MM.1S (cell line): ENCODE measurements around the gene HSP90AB1.
"Not testable (repeated sequence)": the region's sequence is repeated elsewhere in the genome, so short reads cannot be mapped to it uniquely, and the experiment has no call there.

Source experiments
- DNase-seq: peaks from one replicate; pipeline ENCODE4 v3.0.0-alpha.2; 2015
- H2AFZ ChIP-seq: fragments of 300-600 bp; sonication (generic); 2 replicates; pipeline ENCODE4 v1.6.0; 2016; ENCODE audit warnings: antibody characterized with exemption, low read length
- H3F3A ChIP-seq: fragments of 300-600 bp; sonication (generic); 2 replicates; pipeline ENCODE4 v1.6.1; 2016; ENCODE audit warnings: mild to moderate bottlenecking, antibody characterized with exemption, low read length, moderate library complexity, mixed read lengths; ENCODE audit not compliant: insufficient read depth
- H3K27ac ChIP-seq: fragments of 300-600 bp; sonication (generic); 2 replicates; pipeline ENCODE4 v1.5.1; 2016; ENCODE audit warnings: mild to moderate bottlenecking, low read length
- H3K27me3 ChIP-seq: fragments of 300-600 bp; sonication (generic); replicated peaks from 2 replicates; pipeline ENCODE4 v1.6.0; 2016; ENCODE audit warnings: low read length; ENCODE audit not compliant: insufficient read depth
- H3K36me3 ChIP-seq: fragments of 300-600 bp; sonication (generic); replicated peaks from 2 replicates; pipeline ENCODE4 v1.6.1; 2016; ENCODE audit warnings: mild to moderate bottlenecking, low read length, mixed read lengths; ENCODE audit not compliant: insufficient read depth
- H3K4me1 ChIP-seq: fragments of 300-600 bp; sonication (generic); 2 replicates; pipeline ENCODE4 v1.6.1; 2016; ENCODE audit warnings: low read length, mixed read lengths
- H3K4me2 ChIP-seq: fragments of 300-600 bp; sonication (generic); 2 replicates; pipeline ENCODE4 v1.6.0; 2016; ENCODE audit warnings: low read depth, low read length
- H3K4me3 ChIP-seq: fragments of 300-600 bp; sonication (generic); 2 replicates; pipeline ENCODE4 v1.5.1; 2016; ENCODE audit warnings: low read length, mixed read lengths
- H3K79me2 ChIP-seq: fragments of 300-600 bp; sonication (generic); 2 replicates; pipeline ENCODE4 v1.6.1; 2016; ENCODE audit warnings: mixed run types, low read length, mixed read lengths
- H3K9ac ChIP-seq: fragments of 300-600 bp; sonication (generic); 2 replicates; pipeline ENCODE4 v1.6.1; 2016; ENCODE audit warnings: low read length, mixed read lengths
- H3K9me2 ChIP-seq: fragments of 300-600 bp; sonication (generic); replicated peaks from 2 replicates; pipeline ENCODE4 v1.6.1; 2016; ENCODE audit warnings: mild to moderate bottlenecking, low read length, mixed read lengths; ENCODE audit not compliant: insufficient read depth
- H3K9me3 ChIP-seq: fragments of 300-600 bp; sonication (generic); replicated peaks from 2 replicates; pipeline ENCODE4 v1.6.1; 2016; ENCODE audit warnings: mild to moderate bottlenecking, low read length, mixed read lengths; ENCODE audit not compliant: insufficient read depth
- H4K20me1 ChIP-seq: fragments of 300-600 bp; sonication (generic); 2 replicates; pipeline ENCODE4 v1.6.1; 2016; ENCODE audit warnings: mild to moderate bottlenecking, low read length, moderate library complexity, mixed read lengths; ENCODE audit not compliant: insufficient read depth
- EZH2 ChIP-seq: fragments of 300-600 bp; sonication (generic); optimal IDR thresholded peaks from 2 replicates; pipeline ENCODE3; 2017; ENCODE audit warnings: low read depth, mild to moderate bottlenecking, antibody characterized with exemption, low read length, mixed read lengths
- EZH2phosphoT487 ChIP-seq: fragments of 300-600 bp; sonication (generic); IDR thresholded peaks from 2 replicates; pipeline ENCODE4 v1.6.1; 2018; ENCODE audit warnings: antibody characterized with exemption, low read length
- TF ChIP-seq, protein P1 (sequence below): fragments of 300-600 bp; sonication (generic); IDR thresholded peaks from 2 replicates; pipeline ENCODE4 v1.5.1; 2016; ENCODE audit warnings: antibody characterized with exemption, low read length, mixed read lengths

HSP90AB1 gene

DNA sequence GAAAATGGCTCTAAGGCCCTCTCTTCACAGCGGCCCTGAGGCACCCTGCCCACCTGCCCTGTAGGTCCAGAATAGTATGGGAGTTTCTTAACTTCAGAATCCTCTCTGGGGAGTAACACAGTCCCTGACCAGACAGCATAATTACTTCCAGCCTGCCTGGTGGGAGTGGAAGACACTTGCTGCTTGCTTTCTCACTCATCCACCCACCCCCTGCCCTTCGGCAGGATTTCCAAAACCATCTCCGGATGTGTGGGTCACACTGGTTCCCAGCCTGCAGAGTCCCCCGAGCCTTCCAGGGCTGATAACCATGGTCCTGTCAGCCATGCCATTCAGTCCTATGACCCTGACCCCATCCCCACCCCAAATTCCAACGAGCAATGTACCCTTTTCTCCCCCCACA is 18.1 kb upstream of the HSP90AB1 start:
- no peak for TF ChIP-seq EZH2phosphoT487
- no peak for TF ChIP-seq EZH2
- TF ChIP-seq, protein P1, sequence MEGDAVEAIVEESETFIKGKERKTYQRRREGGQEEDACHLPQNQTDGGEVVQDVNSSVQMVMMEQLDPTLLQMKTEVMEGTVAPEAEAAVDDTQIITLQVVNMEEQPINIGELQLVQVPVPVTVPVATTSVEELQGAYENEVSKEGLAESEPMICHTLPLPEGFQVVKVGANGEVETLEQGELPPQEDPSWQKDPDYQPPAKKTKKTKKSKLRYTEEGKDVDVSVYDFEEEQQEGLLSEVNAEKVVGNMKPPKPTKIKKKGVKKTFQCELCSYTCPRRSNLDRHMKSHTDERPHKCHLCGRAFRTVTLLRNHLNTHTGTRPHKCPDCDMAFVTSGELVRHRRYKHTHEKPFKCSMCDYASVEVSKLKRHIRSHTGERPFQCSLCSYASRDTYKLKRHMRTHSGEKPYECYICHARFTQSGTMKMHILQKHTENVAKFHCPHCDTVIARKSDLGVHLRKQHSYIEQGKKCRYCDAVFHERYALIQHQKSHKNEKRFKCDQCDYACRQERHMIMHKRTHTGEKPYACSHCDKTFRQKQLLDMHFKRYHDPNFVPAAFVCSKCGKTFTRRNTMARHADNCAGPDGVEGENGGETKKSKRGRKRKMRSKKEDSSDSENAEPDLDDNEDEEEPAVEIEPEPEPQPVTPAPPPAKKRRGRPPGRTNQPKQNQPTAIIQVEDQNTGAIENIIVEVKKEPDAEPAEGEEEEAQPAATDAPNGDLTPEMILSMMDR, result no peak

DNA sequence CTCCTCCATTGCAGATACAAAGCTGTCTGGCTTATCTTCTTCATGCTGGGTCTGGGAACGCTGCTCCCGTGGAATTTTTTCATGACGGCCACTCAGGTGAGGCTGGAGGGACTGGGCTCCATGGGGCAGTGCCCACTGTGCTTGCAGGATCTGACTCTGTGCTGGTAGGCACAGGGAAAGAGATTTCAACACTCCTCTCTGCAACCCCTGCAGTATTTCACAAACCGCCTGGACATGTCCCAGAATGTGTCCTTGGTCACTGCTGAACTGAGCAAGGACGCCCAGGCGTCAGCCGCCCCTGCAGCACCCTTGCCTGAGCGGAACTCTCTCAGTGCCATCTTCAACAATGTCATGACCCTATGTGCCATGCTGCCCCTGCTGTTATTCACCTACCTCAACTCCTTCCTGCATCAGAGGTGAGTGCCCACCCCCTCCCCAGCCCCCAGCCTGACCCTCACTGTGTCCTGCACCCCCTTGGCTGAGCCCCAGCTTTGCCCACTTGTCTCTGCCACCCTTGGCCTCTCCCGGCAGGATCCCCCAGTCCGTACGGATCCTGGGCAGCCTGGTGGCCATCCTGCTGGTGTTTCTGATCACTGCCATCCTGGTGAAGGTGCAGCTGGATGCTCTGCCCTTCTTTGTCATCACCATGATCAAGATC is 17.4 kb upstream of the HSP90AB1 start:
- no peak for DNase-seq
- TF ChIP-seq, protein P1, result no peak
- TF ChIP-seq EZH2phosphoT487 (no peak), EZH2 (no peak)
- no peak overlapping the region for H3K27ac ChIP-seq
- no peak overlapping the region for H3K4me2 ChIP-seq
- peaks cover 36% of the 10 kb centered on the region for H3K79me2 ChIP-seq
- H3F3A ChIP-seq, result no peaks in the 10 kb centered on the region
- H4K20me1 ChIP-seq, result no peaks in the 10 kb centered on the region
- no peak overlapping the region for H2AFZ ChIP-seq
- no peaks in the 10 kb centered on the region for H3K27me3 ChIP-seq
- no peaks in the 10 kb centered on the region; the same call in 1 of the 2 replicates for H3K36me3 ChIP-seq
- H3K4me1 ChIP-seq, result peaks cover 5% of the 10 kb centered on the region
- H3K9me2 ChIP-seq, result no peaks in the 10 kb centered on the region
- H3K9ac ChIP-seq, result no peak overlapping the region
- H3K4me3 ChIP-seq, result no peak overlapping the region
- H3K9me3 ChIP-seq, result no peaks in the 10 kb centered on the region

More for the DNA sequence above, 18.1 kb upstream of the HSP90AB1 start:
- H3K9me2 ChIP-seq, result no peaks in the 10 kb centered on the region
- H3K36me3 ChIP-seq, result no peaks in the 10 kb centered on the region; the same call in 1 of the 2 replicates
- no peak overlapping the region for H3K4me2 ChIP-seq
- peaks cover 43% of the 10 kb centered on the region for H3K79me2 ChIP-seq
- no peak overlapping the region for H3K9ac ChIP-seq
- no peaks in the 10 kb centered on the region for H3K9me3 ChIP-seq
- no peak overlapping the region for H2AFZ ChIP-seq
- no peaks in the 10 kb centered on the region; the same call in 1 of the 2 replicates for H3F3A ChIP-seq
- no peak for DNase-seq
- no peak overlapping the region for H3K4me3 ChIP-seq
- H3K27ac ChIP-seq, result no peak overlapping the region
- no peaks in the 10 kb centered on the region for H3K27me3 ChIP-seq
- H3K4me1 ChIP-seq, result peaks cover 8% of the 10 kb centered on the region
- H4K20me1 ChIP-seq, result no peaks in the 10 kb centered on the region

DNA sequence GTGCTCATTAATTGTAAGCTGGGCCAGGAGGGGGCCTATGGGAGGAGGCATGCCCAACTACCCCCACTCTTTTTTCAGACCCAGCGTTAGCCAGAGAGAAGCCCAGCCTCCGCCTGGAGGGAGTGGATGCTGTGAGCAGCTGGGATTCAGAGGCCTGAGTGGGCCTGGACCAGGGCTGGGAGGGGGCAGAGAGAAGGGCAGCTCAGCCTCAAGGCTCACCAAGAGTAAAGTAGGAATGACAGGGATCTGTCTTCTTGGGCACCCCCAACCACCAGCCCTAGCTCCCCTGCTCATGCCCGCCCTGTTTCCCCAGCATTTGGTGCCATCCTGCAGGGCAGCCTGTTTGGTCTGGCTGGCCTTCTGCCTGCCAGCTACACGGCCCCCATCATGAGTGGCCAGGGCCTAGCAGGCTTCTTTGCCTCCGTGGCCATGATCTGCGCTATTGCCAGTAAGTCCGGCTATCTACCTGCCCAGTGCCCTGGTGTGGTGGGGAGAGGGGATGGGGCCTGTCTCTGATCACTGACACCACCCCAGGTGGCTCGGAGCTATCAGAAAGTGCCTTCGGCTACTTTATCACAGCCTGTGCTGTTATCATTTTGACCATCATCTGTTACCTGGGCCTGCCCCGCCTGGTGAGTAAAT is 16.7 kb upstream of the HSP90AB1 start:
- Histone ChIP-seq H2AFZ (no peak overlapping the region), H3K79me2 (peaks cover 30% of the 10 kb centered on the region), H3K4me3 (no peak overlapping the region), H3K4me1 (no peaks in the 10 kb centered on the region), H3K36me3 (no peaks in the 10 kb centered on the region; the same call in 1 of the 2 replicates), H3K27ac (no peak overlapping the region), H3K9ac (no peak overlapping the region), H3K9me2 (no peaks in the 10 kb centered on the region), H3K4me2 (no peak overlapping the region), H3K27me3 (no peaks in the 10 kb centered on the region), H3F3A (no peaks in the 10 kb centered on the region), H4K20me1 (no peaks in the 10 kb centered on the region), H3K9me3 (no peaks in the 10 kb centered on the region)
- no peak for DNase-seq
- TF ChIP-seq EZH2 (no peak), EZH2phosphoT487 (no peak)
- TF ChIP-seq, protein P1, result no peak

DNA sequence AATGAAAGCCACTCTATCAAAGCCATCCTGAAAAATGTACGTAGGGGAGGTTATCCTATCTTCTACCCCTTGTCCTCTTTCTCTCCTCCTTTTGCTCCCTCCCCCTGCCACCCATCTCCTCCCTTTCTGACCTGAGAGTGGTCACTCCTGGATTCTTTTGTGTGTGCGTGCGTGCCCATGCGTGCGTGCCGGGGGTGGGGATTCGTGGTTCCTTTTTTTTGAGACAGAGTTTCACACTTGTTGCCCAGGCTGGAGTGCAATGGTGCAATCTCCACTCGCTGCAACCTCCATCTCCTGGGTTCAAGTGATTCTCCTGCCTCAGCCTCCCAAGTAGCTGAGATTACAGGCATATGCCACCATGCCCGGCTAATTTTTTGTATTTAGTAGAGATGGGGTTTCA is 15.5 kb upstream of the HSP90AB1 start:
- not testable (repeated sequence) for H3K4me1 ChIP-seq, H2AFZ ChIP-seq, H3K27me3 ChIP-seq, H3K4me2 ChIP-seq, DNase-seq, H3K9me3 ChIP-seq, H3K27ac ChIP-seq, H3K36me3 ChIP-seq, H4K20me1 ChIP-seq, H3F3A ChIP-seq, H3K9me2 ChIP-seq, H3K9ac ChIP-seq, H3K4me3 ChIP-seq
- H3K79me2 ChIP-seq, result peaks cover 18% of the 10 kb centered on the region
